HG02943 (cell line): ENCODE data around the gene PAIP1.
"Not testable (repeated sequence)": the region's sequence is repeated elsewhere in the genome, so short reads cannot be mapped to it uniquely, and the experiment has no call there.

Experiments
- ATAC-seq: cut with Tn5 transposase; IDR thresholded peaks from one replicate; pipeline ENCODE4 v1.9.1; 2021; ENCODE audit warnings: mild to moderate bottlenecking, low read depth, moderate library complexity; ENCODE audit not compliant: unreplicated experiment

The PAIP1 gene

DNA sequence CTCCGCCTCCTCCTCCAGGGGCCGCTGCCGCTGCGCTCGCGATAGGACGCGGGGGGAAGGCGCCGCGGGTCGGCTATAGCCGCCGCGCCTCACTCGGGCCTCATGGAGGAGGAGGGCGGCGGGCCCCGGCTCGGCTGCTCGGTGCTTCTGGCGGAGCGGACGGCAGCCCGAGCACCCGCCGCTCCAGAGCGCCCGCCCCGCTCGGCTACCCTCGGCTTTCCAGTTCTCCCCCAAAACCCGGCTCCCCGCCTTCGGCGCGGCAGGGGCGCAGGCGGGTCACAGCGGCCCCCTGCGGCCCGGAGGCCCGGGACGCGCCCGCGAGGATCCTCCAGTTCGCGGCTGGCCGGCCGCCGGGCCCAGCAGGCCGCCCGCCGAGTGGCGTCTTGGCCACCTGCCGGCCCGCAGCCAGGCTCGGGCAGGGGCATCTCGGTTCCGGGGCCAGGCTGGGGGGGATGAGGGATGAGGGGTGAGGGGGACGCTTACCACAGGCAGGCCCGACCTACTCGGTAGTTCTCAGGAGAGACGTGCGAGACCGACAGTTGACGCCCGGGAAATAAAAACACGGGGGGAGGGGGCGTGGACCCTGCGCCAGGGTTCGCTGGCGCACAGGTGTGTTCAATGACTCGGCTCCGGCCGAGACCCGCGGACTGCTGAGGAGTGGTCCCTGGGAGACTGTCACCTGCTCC is at the start of gene PAIP1:
Gene PAIP1, minus strand, starts transcription at position 221 of the 686 bp plus-strand sequence. CDS start 231 bp downstream, outside the sequence.
- peak; percentile 70 for ATAC-seq

GRCh38 chr5:43606351-43606750 is 49.5 kb upstream of the PAIP1 start:
- no peak for ATAC-seq

DNA sequence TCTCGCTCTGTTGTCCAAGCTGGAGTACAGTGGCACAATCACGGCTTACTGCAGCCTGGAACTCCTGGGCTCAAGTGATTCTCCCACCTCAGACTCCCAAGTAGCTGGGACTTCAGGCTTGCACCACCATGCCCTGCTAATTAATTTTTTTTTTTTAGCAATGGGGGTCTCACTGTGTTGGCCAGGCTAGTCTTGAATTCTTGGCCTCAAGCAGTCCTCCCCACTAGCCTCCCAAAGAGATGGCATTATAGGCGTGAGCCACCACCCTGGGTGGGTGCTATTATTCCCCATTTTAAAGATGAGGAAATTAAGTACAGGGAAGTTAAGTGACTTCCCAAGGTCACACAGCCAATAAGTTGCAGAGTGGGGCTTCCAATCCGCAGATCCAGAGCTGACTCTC is 47.8 kb upstream of the PAIP1 start:
- no peak for ATAC-seq

- ATAC-seq = peak; percentile 62
Measured at GRCh38 chr5:43603344-43604217, 46.7 kb upstream of the PAIP1 start.

GRCh38 chr5:43602461-43603343 is 45.8 kb upstream of the PAIP1 start, which contains the start of gene NNT:
TSS of gene NNT (plus strand) at chr5:43603180. CDS start at chr5:43609196, 6,016 bp downstream.
- ATAC-seq = peak; percentile 70

DNA sequence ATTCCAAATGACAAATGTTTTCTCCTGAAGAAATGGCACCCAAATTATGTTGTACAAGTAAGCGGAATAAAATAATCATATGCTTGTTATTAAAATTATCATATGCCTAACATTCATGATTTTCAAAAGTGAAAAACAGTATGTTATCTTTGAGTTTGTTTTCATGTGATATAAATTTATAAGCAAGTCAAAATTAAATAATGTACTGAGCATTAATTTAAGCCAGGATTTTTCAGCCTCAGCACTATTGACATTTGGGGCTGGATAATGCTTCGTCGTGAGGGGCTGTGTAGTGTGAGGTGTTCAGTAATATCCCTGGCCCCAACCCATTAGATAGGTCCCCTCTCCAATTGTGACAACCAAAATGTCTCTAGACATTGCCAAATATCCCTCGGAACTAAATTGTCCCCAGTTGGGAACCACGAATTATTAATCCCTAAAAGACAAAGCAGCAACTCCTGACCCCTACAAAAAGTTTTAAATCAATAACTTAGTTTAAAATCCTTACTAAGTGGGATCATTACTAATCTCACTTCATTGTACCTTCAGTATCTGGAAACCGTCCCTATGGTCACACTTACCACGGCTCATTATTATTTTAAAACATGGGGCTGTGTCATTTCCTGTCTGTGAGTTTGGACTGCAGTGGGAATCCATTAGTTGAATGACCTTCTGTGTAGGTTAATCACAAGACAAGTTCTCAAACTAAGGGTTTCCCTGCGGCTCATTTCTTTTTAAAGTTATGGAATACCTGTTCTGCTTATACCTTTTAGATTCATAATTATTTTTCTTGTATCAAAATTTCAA is 44.8 kb upstream of the PAIP1 start:
- no peak for ATAC-seq

GRCh38 chr5:43598927-43599326 is 42.0 kb upstream of the PAIP1 start:
- ATAC-seq = not testable (repeated sequence)

DNA sequence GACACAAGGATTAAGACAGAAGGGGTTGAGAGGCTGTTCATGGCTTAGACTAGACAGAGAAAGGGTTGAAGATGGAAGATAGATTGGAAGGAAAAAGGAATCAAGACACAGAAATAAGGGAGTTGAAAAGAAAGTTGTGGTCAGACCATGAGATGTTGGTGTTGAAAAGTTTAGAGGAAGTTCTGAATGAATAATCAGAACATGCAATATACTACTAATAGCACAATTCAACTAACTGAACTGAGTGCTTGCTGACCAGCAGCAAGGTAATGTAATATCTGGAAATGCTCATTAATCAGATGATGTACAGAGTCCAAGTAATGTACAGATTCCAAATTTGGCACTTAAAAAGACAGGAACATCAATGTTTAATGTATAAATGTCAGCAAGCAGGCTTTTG is 35.5 kb upstream of the PAIP1 start:
- no peak for ATAC-seq

GRCh38 chr5:43590700-43591099 is 33.8 kb upstream of the PAIP1 start:
- no peak for ATAC-seq

GRCh38 chr5:43589310-43589709 is 32.4 kb upstream of the PAIP1 start:
- ATAC-seq = no peak

- no peak for ATAC-seq
Measured at GRCh38 chr5:43588842-43589241, 32.0 kb upstream of the PAIP1 start.

GRCh38 chr5:43584166-43584699 is 27.4 kb upstream of the PAIP1 start:
- no peak for ATAC-seq

- no peak for ATAC-seq
Measured at GRCh38 chr5:43583724-43584123, 26.8 kb upstream of the PAIP1 start.

DNA sequence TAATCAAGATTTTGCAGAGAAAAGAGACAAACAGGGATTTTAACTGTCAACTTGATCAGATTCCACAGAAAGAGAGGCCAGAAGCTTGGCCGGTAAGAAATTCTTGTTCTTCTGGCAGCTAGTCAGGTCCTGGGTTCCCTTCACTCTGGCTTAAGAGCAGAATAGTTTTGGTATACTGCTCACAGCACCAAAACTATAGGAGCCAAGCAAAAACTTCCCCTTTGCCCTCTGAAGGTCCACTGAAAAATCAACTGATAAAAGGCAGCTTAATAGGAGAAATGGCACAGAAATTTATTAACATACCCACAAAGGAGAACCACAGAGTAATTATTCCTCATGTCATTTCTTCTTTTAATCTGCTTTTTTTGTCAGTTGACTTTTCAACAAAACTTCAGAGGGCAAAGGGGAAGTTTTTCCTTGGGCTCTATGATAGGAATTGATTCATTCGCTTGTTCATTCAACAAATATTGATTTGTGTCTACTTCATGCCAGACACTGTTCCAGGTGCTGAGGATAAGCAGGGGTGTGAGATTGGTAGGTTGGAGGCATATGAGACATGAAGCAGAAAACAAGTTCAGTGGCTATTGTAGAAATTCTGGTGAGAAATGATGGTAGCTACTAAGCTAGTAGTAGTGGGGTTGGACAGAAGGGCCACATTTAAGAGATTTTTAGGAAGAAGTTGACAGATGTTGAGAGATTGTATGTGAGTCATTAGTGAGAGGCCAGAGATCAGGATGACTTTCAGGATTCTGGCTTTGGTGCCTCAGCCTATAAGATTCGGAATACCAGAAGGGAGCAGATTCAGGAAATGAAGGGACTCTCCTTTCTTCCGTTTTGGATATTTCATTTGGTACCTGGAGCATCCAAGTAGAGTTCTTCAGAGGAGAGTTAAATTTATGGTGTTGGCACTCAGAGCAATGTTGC is 25.5 kb upstream of the PAIP1 start:
- ATAC-seq = no peak

DNA sequence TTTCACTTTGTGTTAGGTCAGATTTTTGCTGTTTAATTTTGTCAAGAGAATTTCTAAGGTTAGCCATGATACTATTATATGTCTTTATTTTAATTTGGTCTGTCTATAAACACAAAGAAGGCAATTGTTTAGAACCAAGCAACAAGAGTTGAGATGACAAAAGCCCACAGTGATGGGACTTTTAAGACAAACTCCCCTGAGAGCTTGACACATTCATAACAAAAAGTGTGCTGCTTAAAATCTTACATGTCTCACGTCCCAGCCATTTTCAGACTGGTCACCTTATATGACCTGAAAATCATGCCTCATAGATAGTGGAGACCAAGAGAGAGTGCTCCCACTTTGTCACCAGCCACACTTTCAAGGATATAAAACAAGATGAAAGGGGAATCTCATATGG is 24.5 kb upstream of the PAIP1 start:
- no peak for ATAC-seq

DNA sequence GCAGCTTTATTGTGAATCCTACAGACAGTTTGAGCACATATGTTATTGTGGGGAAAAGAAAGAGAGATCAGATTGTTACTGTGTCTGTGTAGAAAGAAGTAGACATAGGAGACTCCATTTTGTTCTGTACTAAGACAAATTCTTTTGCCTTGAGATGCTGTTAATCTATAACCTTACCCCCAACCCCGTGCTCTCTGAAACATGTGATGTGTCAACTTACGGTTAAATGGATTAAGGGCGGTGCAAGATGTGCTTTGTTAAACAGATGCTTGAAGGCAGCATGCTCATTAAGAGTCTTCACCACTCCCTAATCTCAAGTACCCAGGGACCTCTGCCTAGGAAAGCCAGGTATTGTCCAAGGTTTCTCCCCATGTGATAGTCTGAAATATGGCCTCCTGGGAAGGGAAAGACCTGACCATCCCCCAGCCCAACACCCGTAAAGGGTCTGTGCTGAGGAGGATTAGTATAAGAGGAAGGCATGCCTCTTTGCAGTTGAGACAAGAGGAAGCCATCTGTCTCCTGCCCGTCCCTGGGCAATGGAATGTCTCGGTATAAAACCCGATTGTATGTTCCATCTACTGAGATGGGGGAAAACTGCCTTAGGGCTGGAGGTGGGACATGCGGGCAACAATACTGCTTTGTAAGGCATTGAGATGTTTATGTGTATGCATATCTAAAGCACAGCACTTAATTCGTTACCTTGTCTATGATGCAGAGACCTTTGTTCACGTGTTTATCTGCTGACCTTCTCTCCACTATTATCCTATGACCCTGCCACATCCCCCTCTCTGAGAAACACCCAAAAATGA is 23.7 kb upstream of the PAIP1 start:
- ATAC-seq = not testable (repeated sequence)

DNA sequence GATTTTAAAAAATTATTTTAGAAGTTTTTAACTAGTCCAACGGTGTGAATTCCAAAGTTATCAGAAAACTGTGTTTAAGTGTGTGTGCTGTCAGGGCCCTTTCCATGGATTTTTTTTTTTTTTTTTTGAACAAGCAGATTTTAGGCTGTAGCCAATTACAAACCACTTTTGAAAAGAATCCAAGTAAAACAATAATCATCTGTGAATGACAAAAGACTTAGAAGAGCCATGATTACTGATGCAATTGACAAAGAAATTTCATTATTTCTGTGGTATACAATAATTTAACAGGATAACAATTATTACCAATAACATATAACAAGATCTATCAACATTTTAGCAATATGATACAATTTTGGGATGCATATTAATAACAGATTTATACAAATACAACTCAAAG is 16.2 kb upstream of the PAIP1 start:
- ATAC-seq = no peak

DNA sequence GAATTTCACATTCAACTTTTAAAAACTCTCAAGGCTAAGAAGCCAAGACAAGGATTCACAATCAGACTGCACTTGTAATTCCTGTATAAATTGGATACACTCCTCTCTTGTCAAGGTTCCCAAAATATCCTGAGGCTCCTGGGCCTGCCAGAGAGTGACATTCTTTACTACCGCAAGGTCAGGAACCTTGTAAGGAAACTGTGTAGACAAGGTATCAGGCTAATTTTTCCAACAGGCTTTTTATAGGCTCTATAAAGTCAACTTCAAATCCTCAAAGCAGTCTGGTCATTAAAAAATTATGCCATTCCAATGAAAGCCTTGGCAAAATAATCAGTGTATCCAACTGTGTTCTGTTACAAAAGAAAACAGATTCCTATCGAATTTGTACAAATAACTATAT is 15.5 kb upstream of the PAIP1 start:
- ATAC-seq = no peak
